Tibial nerve (tissue), 4 donors: Measurements from ENCODE around the gene ZYG11B. TPM values are rescaled to one million over a fixed set of nuclear protein-coding genes. Genes with fewer than 3 reads are reported as not detected.

ENCODE experiments used
- DNase-seq, 2 donors: peaks; one replicate each; pipeline ENCODE4 v3.0.0-alpha.2; 2019; ENCODE audit warnings: low spot score in 2 of 2
- H3K27ac ChIP-seq, 4 donors: fragments of 200-600 bp; sonication (generic) in 3 of 4; one replicate each; pipeline ENCODE4 v1.5.1; 2017 to 2019; ENCODE audit warnings: mild to moderate bottlenecking in 1 of 4
- H3K27me3 ChIP-seq, 2 donors: fragments of 200-600 bp; sonication (generic) in 1 of 2; one replicate each; pipeline versions ENCODE4 v1.5.1 to v1.6.0; 2017 to 2019
- H3K36me3 ChIP-seq, 3 donors: fragments of 200-600 bp; sonication (generic); one replicate each; pipeline ENCODE4 v1.5.1; 2018 to 2019
- H3K4me1 ChIP-seq, 4 donors: fragments of 200-600 bp; sonication (generic) in 3 of 4; one replicate each; pipeline ENCODE4 v1.5.1; 2017 to 2019
- H3K4me3 ChIP-seq, 4 donors: fragments of 200-600 bp; sonication (generic) in 3 of 4; one replicate each; pipeline ENCODE4 v1.5.1; 2017 to 2019; ENCODE audit warnings: mild to moderate bottlenecking in 1 of 4, moderate library complexity in 1 of 4
- H3K9me3 ChIP-seq, 4 donors: fragments of 200-600 bp; sonication (generic) in 3 of 4; one replicate each; pipeline ENCODE4 v1.5.1; 2017 to 2019
- EP300 ChIP-seq, 2 donors: sonication (generic); formaldehyde crosslinking; IDR thresholded peaks; one replicate each; pipeline ENCODE4 v1.6.1; 2017; ENCODE audit warnings: antibody characterized with exemption in 2 of 2, mild to moderate bottlenecking in 1 of 2
- POLR2A ChIP-seq, 2 donors: fragments of 450-650 bp; IDR thresholded peaks; one replicate each; pipeline ENCODE4 v1.6.1; 2017; ENCODE audit warnings: antibody characterized with exemption in 2 of 2, mild to moderate bottlenecking in 2 of 2, moderate library complexity in 2 of 2
- WGBS, 2 donors: methylation state at CpG; one replicate each; pipeline ENCODE4 v1.1.5; 2018; 5-methylcytosine and 5-hydroxymethylcytosine counted together
- total RNA-seq, 4 donors: library from RNA; depleted of rRNA; stranded (reverse); fragments of >200 nt; gene quantifications; one replicate each; pipeline ENCODE4 v1.1.0, GENCODE V29; 2016
- TF ChIP-seq, protein P1 (sequence below), 5 experiments: fragments of 200-600 bp in 3 of 5; fragments of 450-650 bp in 2 of 5; sonication (generic) in 3 of 5; IDR thresholded peaks; one replicate each; pipeline ENCODE4 v1.5.1; 2016 to 2019; ENCODE audit warnings: antibody characterized with exemption in 5 of 5, mild to moderate bottlenecking in 3 of 5, moderate library complexity in 2 of 5

ZYG11B gene
- total RNA-seq, 4 donors from 2014 or later: 41.9 to 46.5 (median 42.7) TPM

DNA sequence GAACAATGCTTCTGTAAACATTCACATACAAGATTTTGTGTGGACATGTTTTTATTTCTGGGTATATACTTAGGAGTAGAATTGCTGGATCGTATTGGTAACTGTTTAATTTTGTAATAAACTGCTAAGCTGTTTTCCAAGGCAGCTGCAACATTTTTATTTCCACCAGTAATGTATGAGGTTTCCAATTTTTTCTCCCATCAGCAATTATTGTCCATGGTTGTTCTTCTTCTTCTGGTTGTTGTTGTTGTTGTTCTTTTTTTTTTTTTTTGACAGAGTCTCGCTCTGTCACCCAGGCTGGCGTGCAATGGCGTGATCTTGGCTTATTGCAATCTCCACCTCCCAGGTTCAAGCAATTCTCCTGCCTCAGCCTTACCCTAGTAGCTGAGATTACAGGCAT is 26.9 kb downstream of the ZYG11B start:
- H3K27me3 ChIP-seq: no peaks in the 10 kb centered on the region
- WGBS, 2 donors: 88 to 90% methylated on average over 4 of the region's 4 CpGs
- no peak overlapping the region for H3K27ac ChIP-seq
- TF ChIP-seq POLR2A (IDR thresholded peaks at IDR 0.05): no peak
- peaks cover 0 to 25% (median 7%) of the 10 kb centered on the region in 4 donors for H3K4me1 ChIP-seq
- no peak for DNase-seq
- peaks cover 0 to 16% (median 9%) of the 10 kb centered on the region in 3 donors for H3K36me3 ChIP-seq
- H3K9me3 ChIP-seq: no peaks in the 10 kb centered on the region
- H3K4me3 ChIP-seq: no peak overlapping the region

GRCh38 chr1:52756020-52756419 is 29.8 kb downstream of the ZYG11B start:
- no peak for DNase-seq
- TF ChIP-seq EP300 (IDR thresholded peaks at IDR 0.05) (no peak), POLR2A (IDR thresholded peaks at IDR 0.05) (no peak)
- TF ChIP-seq, protein P1, sequence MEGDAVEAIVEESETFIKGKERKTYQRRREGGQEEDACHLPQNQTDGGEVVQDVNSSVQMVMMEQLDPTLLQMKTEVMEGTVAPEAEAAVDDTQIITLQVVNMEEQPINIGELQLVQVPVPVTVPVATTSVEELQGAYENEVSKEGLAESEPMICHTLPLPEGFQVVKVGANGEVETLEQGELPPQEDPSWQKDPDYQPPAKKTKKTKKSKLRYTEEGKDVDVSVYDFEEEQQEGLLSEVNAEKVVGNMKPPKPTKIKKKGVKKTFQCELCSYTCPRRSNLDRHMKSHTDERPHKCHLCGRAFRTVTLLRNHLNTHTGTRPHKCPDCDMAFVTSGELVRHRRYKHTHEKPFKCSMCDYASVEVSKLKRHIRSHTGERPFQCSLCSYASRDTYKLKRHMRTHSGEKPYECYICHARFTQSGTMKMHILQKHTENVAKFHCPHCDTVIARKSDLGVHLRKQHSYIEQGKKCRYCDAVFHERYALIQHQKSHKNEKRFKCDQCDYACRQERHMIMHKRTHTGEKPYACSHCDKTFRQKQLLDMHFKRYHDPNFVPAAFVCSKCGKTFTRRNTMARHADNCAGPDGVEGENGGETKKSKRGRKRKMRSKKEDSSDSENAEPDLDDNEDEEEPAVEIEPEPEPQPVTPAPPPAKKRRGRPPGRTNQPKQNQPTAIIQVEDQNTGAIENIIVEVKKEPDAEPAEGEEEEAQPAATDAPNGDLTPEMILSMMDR (IDR thresholded peaks at IDR 0.05): no peak
- Histone ChIP-seq H3K27me3 (no peaks in the 10 kb centered on the region), H3K36me3 (peaks cover 4 to 41% (median 9%) of the 10 kb centered on the region in 3 donors), H3K27ac (no peak overlapping the region), H3K9me3 (no peaks in the 10 kb centered on the region), H3K4me1 (peaks cover 0 to 19% (median 7%) of the 10 kb centered on the region in 4 donors), H3K4me3 (no peak overlapping the region)
- 95 to 98% methylated on average over 2 of the region's 2 CpGs for WGBS, 2 donors

DNA sequence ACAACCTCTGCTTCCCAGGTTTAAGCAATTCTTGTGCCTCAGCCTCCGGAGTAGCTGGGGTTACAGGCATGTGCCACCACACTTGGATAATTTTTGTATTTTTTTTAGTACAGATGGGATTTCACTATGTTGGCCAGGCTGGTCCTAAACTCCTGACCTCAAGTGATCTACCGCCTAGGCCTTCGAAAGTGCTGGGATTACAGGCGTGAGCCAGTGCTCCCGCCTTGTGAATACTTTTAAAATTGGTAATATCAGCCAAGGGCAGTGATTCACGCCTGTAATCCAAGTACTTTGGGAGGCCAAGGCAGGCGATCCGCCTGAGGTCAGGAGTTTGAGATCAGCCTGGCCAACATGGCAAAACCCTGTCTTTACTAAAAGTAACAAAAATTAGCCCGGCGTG is 33.7 kb downstream of the ZYG11B start:
- Histone ChIP-seq H3K36me3 (peaks cover 4 to 55% (median 13%) of the 10 kb centered on the region in 3 donors), H3K4me3 (no peak overlapping the region), H3K27me3 (no peaks in the 10 kb centered on the region), H3K9me3 (no peaks in the 10 kb centered on the region), H3K27ac (no peak overlapping the region), H3K4me1 (no peaks in the 10 kb centered on the region)
- no peak for TF ChIP-seq POLR2A (IDR thresholded peaks at IDR 0.05)
- TF ChIP-seq, protein P1 (IDR thresholded peaks at IDR 0.05): no peak
- no peak for TF ChIP-seq EP300 (IDR thresholded peaks at IDR 0.05)
- WGBS, 2 donors: 86 to 93% methylated on average over 10 of the region's 10 CpGs
- DNase-seq: no peak

GRCh38 chr1:52767596-52768280 is 41.5 kb downstream of the ZYG11B start:
- TF ChIP-seq, protein P1 (IDR thresholded peaks at IDR 0.05): no peak
- no peak for TF ChIP-seq EP300 (IDR thresholded peaks at IDR 0.05)
- TF ChIP-seq POLR2A (IDR thresholded peaks at IDR 0.05): no peak
- H3K27ac ChIP-seq: no peak overlapping the region
- H3K27me3 ChIP-seq: no peaks in the 10 kb centered on the region
- peaks cover 0 to 2% (median 0%) of the 10 kb centered on the region in 4 donors for H3K4me1 ChIP-seq
- no peaks in the 10 kb centered on the region for H3K9me3 ChIP-seq
- H3K4me3 ChIP-seq: no peak overlapping the region
- DNase-seq: no peak
- H3K36me3 ChIP-seq: peaks cover 0 to 31% (median 0%) of the 10 kb centered on the region in 3 donors
- WGBS, 2 donors: 82 to 87% methylated on average over 4 of the region's 4 CpGs

- Histone ChIP-seq H3K27ac (no peak overlapping the region), H3K9me3 (no peaks in the 10 kb centered on the region), H3K4me3 (no peak overlapping the region), H3K4me1 (peaks cover 0 to 2% (median 0%) of the 10 kb centered on the region in 4 donors), H3K36me3 (peaks cover 0 to 35% (median 0%) of the 10 kb centered on the region in 3 donors), H3K27me3 (no peaks in the 10 kb centered on the region)
- TF ChIP-seq, protein P1 (IDR thresholded peaks at IDR 0.05): no peak
- TF ChIP-seq EP300 (IDR thresholded peaks at IDR 0.05) (no peak), POLR2A (IDR thresholded peaks at IDR 0.05) (no peak)
- WGBS, 2 donors: 87 to 89% methylated on average over 4 of the region's 4 CpGs
- no peak for DNase-seq
Observed at GRCh38 chr1:52769346-52770033, 43.2 kb downstream of the ZYG11B start.
